Measurements from ENCODE around the gene SLC38A3. TPM values are rescaled to one million over a fixed set of nuclear protein-coding genes. Genes with fewer than 3 reads are reported as not detected.

SLC38A3 gene
- total RNA-seq, result 1 to 10 TPM in 3 of 8 experiments, under 1 TPM in 5; 0.46 to 9.0 (median 0.85) TPM

GRCh38 chr3:50204804-50205412 is at the start of gene SLC38A3:
Gene SLC38A3 (plus strand): TSS chr3:50205271. CDS start chr3:50214200, 8,929 bp downstream.
- H3K27ac ChIP-seq, result no peak within 1 kb of the TSS
- in situ Hi-C loops (cut with MboI; ENCODE audit: low pct_unique_long_range_greater_than_20kb in 2 of 9, low sequenced_read_pairs in 9 of 9, unreplicated experiment in 9 of 9), result no loop called here

GRCh38 chr3:50155491-50155878 is 49.6 kb upstream of the SLC38A3 start:
- H3K4me3 ChIP-seq, result peak overlapping the region; percentile 43 to 60 (median 46)
- no peak for ATAC-seq (replicated peaks in 6 of 8)
- WGBS, 10 experiments, result 20% methylated on average over 1 of the region's 37 CpGs; no CpG with 5 or more reads in 9 of the 10 experiments
- H3K4me1 ChIP-seq (replicated peaks in 1 of 2), result peaks cover 15 to 25% of the 10 kb centered on the region in 2 donors
- H3K27ac ChIP-seq, result no peak overlapping the region
- in situ Hi-C loops (cut with MboI; ENCODE audit: low pct_unique_long_range_greater_than_20kb in 2 of 9, low sequenced_read_pairs in 9 of 9, unreplicated experiment in 9 of 9), result no loop called here

More at GRCh38 chr3:50204804-50205412, at the start of gene SLC38A3:
- ATAC-seq (replicated peaks in 6 of 8), result peak in 7 of 8 experiments; percentile 55 to 85 (median 81)
- 0 to 10% methylated on average over 2 to 5 of the region's 41 CpGs; no CpG with 5 or more reads in 8 of the 10 experiments for WGBS, 10 experiments
- peaks cover 5 to 14% of the 10 kb centered on the region in 2 donors for H3K4me1 ChIP-seq (replicated peaks in 1 of 2)
- peak within 1 kb of the TSS; percentile 23 to 41 (median 37) for H3K4me3 ChIP-seq

- H3K4me1 ChIP-seq (replicated peaks in 1 of 2), result peaks cover 18 to 29% of the 10 kb centered on the region in 2 donors
- WGBS, 10 experiments, result 5 to 50% (median 17%) methylated on average over 1 to 4 of the region's 13 CpGs; no CpG with 5 or more reads in 7 of the 10 experiments
- no peak overlapping the region for H3K27ac ChIP-seq
- in situ Hi-C loops (cut with MboI; ENCODE audit: low pct_unique_long_range_greater_than_20kb in 2 of 9, low sequenced_read_pairs in 9 of 9, unreplicated experiment in 9 of 9), result no loop called here
- H3K4me3 ChIP-seq, result peak overlapping the region; percentile 43 to 60 (median 46)
- ATAC-seq (replicated peaks in 6 of 8), result no peak
Observed at GRCh38 chr3:50155891-50156290, 49.2 kb upstream of the SLC38A3 start.

GRCh38 chr3:50156549-50157493 is 48.2 kb upstream of the SLC38A3 start:
- 17% methylated on average over 1 of the region's 20 CpGs; no CpG with 5 or more reads in 9 of the 10 experiments for whole genome bisulfite sequencing, 10 experiments
- in situ Hi-C loops (cut with MboI; ENCODE audit: low pct_unique_long_range_greater_than_20kb in 2 of 9, low sequenced_read_pairs in 9 of 9, unreplicated experiment in 9 of 9), result no loop called here
- Histone ChIP-seq H3K27ac (no peak overlapping the region), H3K4me1 (replicated peaks in 1 of 2) (peaks cover 19 to 29% of the 10 kb centered on the region in 2 donors), H3K4me3 (peak overlapping the region in 2 of 5 donors; percentile 11)
- ATAC-seq (replicated peaks in 6 of 8), result peak in 1 of 8 experiments; percentile 7

- in situ Hi-C loops (cut with MboI; ENCODE audit: low pct_unique_long_range_greater_than_20kb in 2 of 9, low sequenced_read_pairs in 9 of 9, unreplicated experiment in 9 of 9), result no loop called here
- H3K4me3 ChIP-seq, result no peak overlapping the region
- H3K4me1 ChIP-seq (replicated peaks in 1 of 2), result peaks cover 19 to 29% of the 10 kb centered on the region in 2 donors
- WGBS, 10 experiments, result 50 to 100% (median 82%) methylated on average over 1 to 4 of the region's 12 CpGs; no CpG with 5 or more reads in 4 of the 10 experiments
- no peak overlapping the region for H3K27ac ChIP-seq
- ATAC-seq (replicated peaks in 6 of 8), result no peak
Observed at GRCh38 chr3:50157827-50158529, 47.1 kb upstream of the SLC38A3 start.

GRCh38 chr3:50158530-50159146 is 46.4 kb upstream of the SLC38A3 start:
- Histone ChIP-seq H3K4me1 (replicated peaks in 1 of 2) (peaks cover 19 to 29% of the 10 kb centered on the region in 2 donors), H3K4me3 (no peak overlapping the region), H3K27ac (no peak overlapping the region)
- in situ Hi-C loops (cut with MboI; ENCODE audit: low pct_unique_long_range_greater_than_20kb in 2 of 9, low sequenced_read_pairs in 9 of 9, unreplicated experiment in 9 of 9), result no loop called here
- no peak for ATAC-seq (replicated peaks in 6 of 8)
- 17 to 100% (median 92%) methylated on average over 1 to 5 of the region's 10 CpGs; no CpG with 5 or more reads in 3 of the 10 experiments for WGBS, 10 experiments

- ATAC-seq (replicated peaks in 6 of 8), result peak in 1 of 8 experiments; percentile 34
- Histone ChIP-seq H3K4me1 (replicated peaks in 1 of 2) (peaks cover 22 to 26% of the 10 kb centered on the region in 2 donors), H3K27ac (no peak overlapping the region), H3K4me3 (no peak overlapping the region)
- in situ Hi-C loops (cut with MboI; ENCODE audit: low pct_unique_long_range_greater_than_20kb in 2 of 9, low sequenced_read_pairs in 9 of 9, unreplicated experiment in 9 of 9), result no loop called here
- no CpG with 5 or more reads among the region's 7 CpGs for WGBS, 10 experiments
Observed at GRCh38 chr3:50160561-50160983, 44.5 kb upstream of the SLC38A3 start.

- H3K27ac ChIP-seq, result no peak overlapping the region
- H3K4me1 ChIP-seq (replicated peaks in 1 of 2), result peaks cover 24 to 27% of the 10 kb centered on the region in 2 donors
- 59 to 100% (median 82%) methylated on average over 1 to 8 of the region's 13 CpGs; no CpG with 5 or more reads in 4 of the 10 experiments for WGBS, 10 experiments
- no peak overlapping the region for H3K4me3 ChIP-seq
- peak in 1 of 8 experiments; percentile 40 for ATAC-seq (replicated peaks in 6 of 8)
- in situ Hi-C loops (cut with MboI; ENCODE audit: low pct_unique_long_range_greater_than_20kb in 2 of 9, low sequenced_read_pairs in 9 of 9, unreplicated experiment in 9 of 9), result no loop called here
Observed at GRCh38 chr3:50161320-50161719, 43.8 kb upstream of the SLC38A3 start.

GRCh38 chr3:50162034-50162883 is 42.8 kb upstream of the SLC38A3 start:
- 33 to 89% (median 40%) methylated on average over 1 to 4 of the region's 5 CpGs; no CpG with 5 or more reads in 5 of the 10 experiments for WGBS, 10 experiments
- H3K4me3 ChIP-seq, result no peak overlapping the region
- in situ Hi-C loops (cut with MboI; ENCODE audit: low pct_unique_long_range_greater_than_20kb in 2 of 9, low sequenced_read_pairs in 9 of 9, unreplicated experiment in 9 of 9), result no loop called here
- no peak overlapping the region for H3K27ac ChIP-seq
- peaks cover 24 to 31% of the 10 kb centered on the region in 2 donors for H3K4me1 ChIP-seq (replicated peaks in 1 of 2)
- no peak for ATAC-seq (replicated peaks in 6 of 8)

- Histone ChIP-seq H3K4me1 (replicated peaks in 1 of 2) (peaks cover 24 to 26% of the 10 kb centered on the region in 2 donors), H3K27ac (no peak overlapping the region), H3K4me3 (no peak overlapping the region)
- no peak for ATAC-seq (replicated peaks in 6 of 8)
- in situ Hi-C loops (cut with MboI; ENCODE audit: low pct_unique_long_range_greater_than_20kb in 2 of 9, low sequenced_read_pairs in 9 of 9, unreplicated experiment in 9 of 9), result no loop called here
- WGBS, 10 experiments, result 86 to 100% (median 86%) methylated on average over 1 to 4 of the region's 8 CpGs; no CpG with 5 or more reads in 6 of the 10 experiments
Observed at GRCh38 chr3:50163572-50164455, 41.3 kb upstream of the SLC38A3 start.

- 17 to 83% methylated on average over 1 of the region's 1 CpG; no CpG with 5 or more reads in 8 of the 10 experiments for WGBS, 10 experiments
- ATAC-seq (replicated peaks in 6 of 8), result no peak
- peaks cover 24 to 26% of the 10 kb centered on the region in 2 donors for H3K4me1 ChIP-seq (replicated peaks in 1 of 2)
Observed at GRCh38 chr3:50164481-50164880, 40.6 kb upstream of the SLC38A3 start.

More at GRCh38 chr3:50164481-50164880, 40.6 kb upstream of the SLC38A3 start:
- H3K4me3 ChIP-seq, result no peak overlapping the region
- H3K27ac ChIP-seq, result no peak overlapping the region
- in situ Hi-C loops (cut with MboI; ENCODE audit: low pct_unique_long_range_greater_than_20kb in 2 of 9, low sequenced_read_pairs in 9 of 9, unreplicated experiment in 9 of 9), result no loop called here

Measured in motor neuron (in vitro differentiated cells).